IMR-90 (cell line): Measurements from ENCODE around the gene MAMLD1. TPM values are rescaled to one million over a fixed set of nuclear protein-coding genes. Genes with fewer than 3 reads are reported as not detected.

Experiments
- ATAC-seq: fragments of 200-7000 bp; cut with Tn5 transposase; 2 replicates; pipeline ENCODE4 v1.9.1; 2020; ENCODE audit warnings: low read depth, mild to moderate bottlenecking, moderate library complexity
- BruUV-seq: library from RNA; stranded (reverse); fragments of 400-500 nt; replicated peaks from 2 replicates; lab custom pipeline; 2021; lab: Mats Ljungman, UMichigan
- CTCF ChIA-PET: fragments of 300-600 bp; formaldehyde crosslinking; extraction: SDS; loops from one replicate; lab custom pipeline; 2021; ENCODE audit warnings: antibody characterized with exemption; lab: Yijun Ruan, JAX
- POLR2A ChIA-PET: fragments of 300-600 bp; sonication (Branson Sonifier 250); formaldehyde crosslinking; loops from one replicate; lab custom pipeline; 2022; ENCODE audit warnings: antibody characterized with exemption; ENCODE audit not compliant: unreplicated experiment; lab: Charles Lee
- DNase-seq: peaks from one replicate; pipeline ENCODE4 v3.0.0; 2013
- H2AFZ ChIP-seq: replicated peaks from 2 replicates; pipeline ENCODE3; 2013; ENCODE audit warnings: low read length, mild to moderate bottlenecking; ENCODE audit not compliant: poor library complexity
- H2AK5ac ChIP-seq: 2 replicates; pipeline ENCODE4 v1.6.1; 2013; ENCODE audit warnings: low read depth, low read length, inconsistent platforms
- H2AK9ac ChIP-seq: replicated peaks from 2 replicates; pipeline ENCODE3; 2013; ENCODE audit warnings: mild to moderate bottlenecking, low read depth, low read length, moderate library complexity; ENCODE audit not compliant: poor library complexity
- H2BK120ac ChIP-seq: 2 replicates; pipeline ENCODE4 v1.6.1; 2013; ENCODE audit warnings: low read depth, low read length, inconsistent platforms
- H2BK15ac ChIP-seq: 3 replicates; pipeline ENCODE4 v1.6.1; 2013; ENCODE audit warnings: low read depth, low read length, inconsistent platforms
- H2BK20ac ChIP-seq: 2 replicates; pipeline ENCODE4 v1.6.1; 2013; ENCODE audit warnings: low read depth, mild to moderate bottlenecking, inconsistent platforms, low read length, moderate library complexity
- H2BK5ac ChIP-seq: 2 replicates; pipeline ENCODE4 v1.6.1; 2013; ENCODE audit warnings: mild to moderate bottlenecking, low read depth, low read length, inconsistent platforms; ENCODE audit not compliant: poor library complexity, severe bottlenecking
- H3K14ac ChIP-seq: replicated peaks from 2 replicates; pipeline ENCODE4 v1.6.1; 2013; ENCODE audit warnings: low read depth, low read length, inconsistent platforms
- H3K18ac ChIP-seq: 2 replicates; pipeline ENCODE4 v1.6.1; 2013; ENCODE audit warnings: low read depth, low read length, control low read depth
- H3K23ac ChIP-seq: 2 replicates; pipeline ENCODE4 v1.6.1; 2013; ENCODE audit warnings: low read depth, low read length, inconsistent platforms
- H3K27ac ChIP-seq: 2 replicates; pipeline ENCODE4 v1.5.1; 2013; ENCODE audit warnings: mild to moderate bottlenecking, control low read depth, low read length; ENCODE audit not compliant: insufficient read depth
- H3K27me3 ChIP-seq: 2 replicates; pipeline ENCODE4 v1.6.1; 2013; ENCODE audit warnings: low read length; ENCODE audit not compliant: control insufficient read depth, insufficient read depth
- H3K36me3 ChIP-seq: 2 replicates; pipeline ENCODE4 v1.6.1; 2013; ENCODE audit warnings: low read length, mixed read lengths; ENCODE audit not compliant: control insufficient read depth, insufficient read depth
- H3K4ac ChIP-seq: 2 replicates; pipeline ENCODE4 v1.6.1; 2013; ENCODE audit warnings: low read depth, low read length, inconsistent platforms
- H3K4me1 ChIP-seq: 2 replicates; pipeline ENCODE4 v1.6.1; 2013; ENCODE audit warnings: low read length, mixed read lengths; ENCODE audit not compliant: control insufficient read depth, insufficient read depth
- H3K4me2 ChIP-seq: 2 replicates; pipeline ENCODE4 v1.6.1; 2013; ENCODE audit warnings: low read depth, mild to moderate bottlenecking, control low read depth, low read length, moderate library complexity
- H3K4me3 ChIP-seq: 2 replicates; pipeline ENCODE4 v1.5.1; 2013; ENCODE audit warnings: low read depth, mild to moderate bottlenecking, control low read depth, low read length, moderate library complexity; ENCODE audit not compliant: insufficient read depth
- H3K56ac ChIP-seq: 2 replicates; pipeline ENCODE4 v1.6.1; 2013; ENCODE audit warnings: low read length, inconsistent platforms; ENCODE audit not compliant: insufficient read depth; ENCODE audit errors: extremely low read depth
- H3K79me1 ChIP-seq, 2 experiments: 2 replicates each; pipeline ENCODE4 v1.6.1; 2013; ENCODE audit warnings: low read length in 2 of 2, inconsistent platforms in 1 of 2, low read depth in 1 of 2
- H3K9ac ChIP-seq: 2 replicates; pipeline ENCODE4 v1.6.1; 2013; ENCODE audit warnings: low read depth, low read length, control low read depth
- H3K9me1 ChIP-seq: 2 replicates; pipeline ENCODE4 v1.6.1; 2013; ENCODE audit warnings: low read length, inconsistent platforms; ENCODE audit not compliant: insufficient read depth
- H3K9me3 ChIP-seq: 2 replicates; pipeline ENCODE4 v1.6.1; 2013; ENCODE audit warnings: low read length; ENCODE audit not compliant: control insufficient read depth, insufficient read depth
- H4K20me1 ChIP-seq: 2 replicates; pipeline ENCODE4 v1.6.1; 2013; ENCODE audit warnings: low read length, inconsistent platforms; ENCODE audit not compliant: insufficient read depth
- H4K5ac ChIP-seq: 2 replicates; pipeline ENCODE4 v1.6.1; 2013; ENCODE audit warnings: mild to moderate bottlenecking, low read depth, low read length, control low read depth
- H4K8ac ChIP-seq, 2 experiments: 2 replicates each; pipeline ENCODE4 v1.6.1; 2013; ENCODE audit warnings: low read depth in 2 of 2, low read length in 2 of 2, control low read depth in 1 of 2, inconsistent platforms in 1 of 2
- H4K91ac ChIP-seq: 2 replicates; pipeline ENCODE4 v1.6.1; 2013; ENCODE audit warnings: low read depth, low read length, inconsistent platforms; ENCODE audit not compliant: insufficient read depth
- BHLHE40 ChIP-seq: fragments of 150-350 bp; IDR thresholded peaks from 2 replicates; pipeline ENCODE4 v1.6.1; 2016; ENCODE audit warnings: mild to moderate bottlenecking, low read depth, low read length
- MAZ ChIP-seq: IDR thresholded peaks from 2 replicates; pipeline ENCODE4 v1.6.1; 2012; ENCODE audit warnings: low read depth, mild to moderate bottlenecking, low read length, improper control_type of control experiment, moderate library complexity, borderline replicate concordance
- MXI1 ChIP-seq: IDR thresholded peaks from 2 replicates; pipeline ENCODE4 v1.6.1; 2012; ENCODE audit warnings: low read depth, mild to moderate bottlenecking, low read length, moderate library complexity, borderline replicate concordance
- RCOR1 ChIP-seq: IDR thresholded peaks from 2 replicates; pipeline ENCODE4 v1.6.1; 2012; ENCODE audit warnings: mild to moderate bottlenecking, low read length, improper control_type of control experiment; ENCODE audit not compliant: insufficient replicate concordance
- SMC3 ChIP-seq: fragments of 150-350 bp; IDR thresholded peaks from 2 replicates; pipeline ENCODE4 v1.6.1; 2016; ENCODE audit warnings: low read depth, mild to moderate bottlenecking, antibody characterized with exemption, low read length, moderate library complexity
- WGBS, 2 experiments: methylation state at CpG; one replicate each; pipeline versions ENCODE4 v1.1.5 to v1.1.7; 2013; ENCODE audit warnings: missing lambda C conversion rate in 2 of 2; ENCODE audit not compliant: insufficient read length in 1 of 2; ENCODE audit errors: extremely low coverage in 2 of 2; 5-methylcytosine and 5-hydroxymethylcytosine counted together
- dilution Hi-C: fragments of 300-500 bp; cut with HindIII; formaldehyde crosslinking; loops from one replicate; pipeline ENCODE4 v1.14.3; 2018; ENCODE audit warnings: low sequenced_read_pairs; ENCODE audit not compliant: unreplicated experiment
- in situ Hi-C: fragments of 300-500 bp; cut with MboI; formaldehyde crosslinking; loops from 3 replicates; pipeline ENCODE4 v1.14.3; 2019; ENCODE audit warnings: low sequenced_read_pairs, inconsistent platforms, mixed read lengths
- intact Hi-C: fragments of 100-400 bp; cut with micrococcal nuclease; formaldehyde crosslinking; loops from 2 replicates; pipeline ENCODE4 v1.10.0; 2022
- polyA plus RNA-seq, 3 experiments: library from polyadenylated mRNA; depleted of rRNA; stranded (reverse); fragments of >200 nt; gene quantifications; 2 replicates each; pipeline ENCODE4 v1.2.3, GENCODE V29; 2012; ENCODE audit warnings: low replicate concordance in 1 of 3
- total RNA-seq: library from RNA; depleted of rRNA; stranded (reverse); fragments of >200 nt; gene quantifications from 2 replicates; pipeline ENCODE4 v1.2.3, GENCODE V29; 2012
- TF ChIP-seq, protein P1 (sequence below): conservative IDR thresholded peaks from 2 replicates; pipeline ENCODE4 v1.5.1; 2012; ENCODE audit warnings: mild to moderate bottlenecking, low read depth, low read length, improper control_type of control experiment
- TF ChIP-seq, protein P2 (sequence below): fragments of 150-350 bp; IDR thresholded peaks from 2 replicates; pipeline ENCODE4 v1.6.1; 2017; ENCODE audit warnings: mild to moderate bottlenecking, antibody characterized with exemption, low read length, low read depth

Gene MAMLD1
- total and polyA plus RNA-seq, 2 of the 4 experiments (the other 2 are of a cell fraction): 1.4 to 11.0 TPM

DNA sequence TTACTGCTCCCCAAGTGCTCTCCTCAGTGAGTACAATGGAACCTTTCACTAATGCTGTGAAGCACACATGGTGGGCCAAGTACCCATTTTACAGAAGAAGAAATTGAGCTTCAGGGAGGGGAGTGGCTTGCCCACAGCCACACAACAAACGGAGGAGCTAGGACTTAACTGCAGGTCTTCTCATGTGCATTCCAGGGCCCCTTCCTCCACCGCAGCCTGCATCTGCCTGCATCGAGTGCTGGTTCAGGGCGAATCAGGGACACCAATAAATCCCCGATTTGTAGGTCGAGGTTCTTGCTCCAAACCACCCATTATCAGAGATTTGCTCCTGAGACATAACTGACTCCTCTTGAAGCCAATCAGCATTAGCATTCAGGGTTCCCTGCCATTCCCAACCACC, 100.9 kb downstream of the MAMLD1 start:
- dilution Hi-C loops: no loop called here
- ATAC-seq (no peak), DNase-seq (no peak)
- H3K27me3 ChIP-seq: no peaks in the 10 kb centered on the region
- H2AK9ac ChIP-seq: no peak overlapping the region
- no TSS peak for BruUV-seq
- H3K27ac ChIP-seq: no peak overlapping the region
- H4K20me1 ChIP-seq: no peaks in the 10 kb centered on the region; the same call in 1 of the 2 replicates
- H2BK5ac ChIP-seq: no peak overlapping the region
- intact Hi-C loops: no loop called here
- no peak overlapping the region for H4K5ac ChIP-seq
- H2AFZ ChIP-seq: no peak overlapping the region
- TF ChIP-seq RCOR1 (no peak), BHLHE40 (no peak), MXI1 (no peak), MAZ (no peak), SMC3 (no peak)
- TF ChIP-seq, protein P1, sequence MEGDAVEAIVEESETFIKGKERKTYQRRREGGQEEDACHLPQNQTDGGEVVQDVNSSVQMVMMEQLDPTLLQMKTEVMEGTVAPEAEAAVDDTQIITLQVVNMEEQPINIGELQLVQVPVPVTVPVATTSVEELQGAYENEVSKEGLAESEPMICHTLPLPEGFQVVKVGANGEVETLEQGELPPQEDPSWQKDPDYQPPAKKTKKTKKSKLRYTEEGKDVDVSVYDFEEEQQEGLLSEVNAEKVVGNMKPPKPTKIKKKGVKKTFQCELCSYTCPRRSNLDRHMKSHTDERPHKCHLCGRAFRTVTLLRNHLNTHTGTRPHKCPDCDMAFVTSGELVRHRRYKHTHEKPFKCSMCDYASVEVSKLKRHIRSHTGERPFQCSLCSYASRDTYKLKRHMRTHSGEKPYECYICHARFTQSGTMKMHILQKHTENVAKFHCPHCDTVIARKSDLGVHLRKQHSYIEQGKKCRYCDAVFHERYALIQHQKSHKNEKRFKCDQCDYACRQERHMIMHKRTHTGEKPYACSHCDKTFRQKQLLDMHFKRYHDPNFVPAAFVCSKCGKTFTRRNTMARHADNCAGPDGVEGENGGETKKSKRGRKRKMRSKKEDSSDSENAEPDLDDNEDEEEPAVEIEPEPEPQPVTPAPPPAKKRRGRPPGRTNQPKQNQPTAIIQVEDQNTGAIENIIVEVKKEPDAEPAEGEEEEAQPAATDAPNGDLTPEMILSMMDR: no peak
- TF ChIP-seq, protein P2, sequence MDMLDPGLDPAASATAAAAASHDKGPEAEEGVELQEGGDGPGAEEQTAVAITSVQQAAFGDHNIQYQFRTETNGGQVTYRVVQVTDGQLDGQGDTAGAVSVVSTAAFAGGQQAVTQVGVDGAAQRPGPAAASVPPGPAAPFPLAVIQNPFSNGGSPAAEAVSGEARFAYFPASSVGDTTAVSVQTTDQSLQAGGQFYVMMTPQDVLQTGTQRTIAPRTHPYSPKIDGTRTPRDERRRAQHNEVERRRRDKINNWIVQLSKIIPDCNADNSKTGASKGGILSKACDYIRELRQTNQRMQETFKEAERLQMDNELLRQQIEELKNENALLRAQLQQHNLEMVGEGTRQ: no peak
- CTCF ChIA-PET: interaction anchor here (1.5 kb wide), 1 partner anchor 34 kb away, joined by 3 read pairs; no protein-coding TSS in a partner anchor
- no peaks in the 10 kb centered on the region for H3K9me3 ChIP-seq
- H3K23ac ChIP-seq: no peak overlapping the region
- no peak overlapping the region for H2BK15ac ChIP-seq
- H3K9ac ChIP-seq: no peak overlapping the region
- H2AK5ac ChIP-seq: no peak overlapping the region
- WGBS, 2 experiments: 90% methylated on average over 5 of the region's 6 CpGs; no CpG with 5 or more reads in 1 of the 2 experiments
- H2BK120ac ChIP-seq: no peak overlapping the region
- H3K14ac ChIP-seq: no peak overlapping the region
- no peak overlapping the region for H3K4me2 ChIP-seq
- H2BK20ac ChIP-seq: no peak overlapping the region
- no peaks in the 10 kb centered on the region for H3K4me1 ChIP-seq
- no peak overlapping the region for H3K56ac ChIP-seq
- POLR2A ChIA-PET: no interaction called here
- H4K91ac ChIP-seq: no peak overlapping the region
- no peak overlapping the region for H3K4me3 ChIP-seq
- in situ Hi-C loops: no loop called here
- H3K9me1 ChIP-seq: peaks cover 2% of the 10 kb centered on the region; the same call in 1 of the 2 replicates
- no peak overlapping the region for H3K18ac ChIP-seq
- peaks cover 0 to 4% of the 10 kb centered on the region in 2 experiments; a peak in 2 of 4 replicates for H3K79me1 ChIP-seq
- no peak overlapping the region for H4K8ac ChIP-seq
- H3K36me3 ChIP-seq: no peaks in the 10 kb centered on the region
- no peak overlapping the region for H3K4ac ChIP-seq
